PC-9 (cell line): ENCODE data around the gene PHKG2. TPM values are rescaled to one million over a fixed set of nuclear protein-coding genes. Genes with fewer than 3 reads are reported as not detected.
A peak's percentile ranks its signal among the peaks of the same experiment; 100 is the strongest.

Source experiments
- BruUV-seq: library from RNA; stranded (reverse); fragments of 400-500 nt; replicated peaks from 2 replicates; lab custom pipeline; 2021; lab: Mats Ljungman, UMichigan
- CTCF ChIA-PET: fragments of 300-600 bp; sonication (Branson Sonifier 250); formaldehyde crosslinking; loops from one replicate; lab custom pipeline; 2022; ENCODE audit warnings: antibody characterized with exemption; lab: Charles Lee
- POLR2A ChIA-PET: fragments of 300-600 bp; sonication (Branson Sonifier 250); formaldehyde crosslinking; loops from one replicate; lab custom pipeline; 2022; ENCODE audit warnings: antibody characterized with exemption; ENCODE audit not compliant: unreplicated experiment; lab: Charles Lee
- DNase-seq, 2 experiments: peaks; one replicate each; pipeline versions ENCODE4 v3.0.0 to v3.0.0-alpha.2; 2015 to 2022; ENCODE audit warnings: mixed read lengths in 1 of 2
- H2AFZ ChIP-seq: fragments of 200-600 bp; sonication (generic); 2 replicates; pipeline ENCODE4 v1.8.1; 2017; ENCODE audit warnings: antibody characterized with exemption
- H3F3A ChIP-seq: fragments of 200-600 bp; sonication (generic); 2 replicates; pipeline ENCODE4 v1.8.1; 2017; ENCODE audit warnings: antibody characterized with exemption, mild to moderate bottlenecking, low read depth; ENCODE audit not compliant: insufficient read depth
- H3K27ac ChIP-seq: fragments of 200-600 bp; sonication (generic); 2 replicates; pipeline ENCODE4 v1.6.1; 2016; ENCODE audit warnings: mixed run types
- H3K27me3 ChIP-seq: fragments of 200-600 bp; sonication (generic); 2 replicates; pipeline ENCODE4 v1.6.1; 2016; ENCODE audit warnings: low read depth, mixed run types; ENCODE audit not compliant: insufficient read depth
- H3K36me3 ChIP-seq: fragments of 200-600 bp; sonication (generic); 2 replicates; pipeline ENCODE4 v1.6.1; 2016; ENCODE audit warnings: low read depth, mixed run types
- H3K4me1 ChIP-seq: fragments of 200-600 bp; sonication (generic); replicated peaks from 2 replicates; pipeline ENCODE4 v1.6.1; 2016; ENCODE audit warnings: mixed run types; ENCODE audit not compliant: insufficient read depth
- H3K4me2 ChIP-seq: fragments of 200-600 bp; sonication (generic); 2 replicates; pipeline ENCODE4 v1.6.1; 2017; ENCODE audit warnings: mixed run types
- H3K4me3 ChIP-seq: fragments of 200-600 bp; sonication (generic); 2 replicates; pipeline ENCODE4 v1.6.1; 2016; ENCODE audit warnings: mixed run types
- H3K79me2 ChIP-seq: fragments of 200-600 bp; sonication (generic); 2 replicates; pipeline ENCODE4 v1.6.1; 2017; ENCODE audit warnings: low read depth, mixed run types
- H3K9me2 ChIP-seq: fragments of 200-600 bp; sonication (generic); 2 replicates; pipeline ENCODE4 v1.8.1; 2017; ENCODE audit warnings: mild to moderate bottlenecking; ENCODE audit not compliant: insufficient read depth
- H3K9me3 ChIP-seq: fragments of 200-600 bp; sonication (generic); 2 replicates; pipeline ENCODE4 v1.8.1; 2016; ENCODE audit warnings: low read depth; ENCODE audit not compliant: insufficient read depth
- H4K20me1 ChIP-seq: fragments of 200-600 bp; sonication (generic); 2 replicates; pipeline ENCODE4 v1.8.1; 2017; ENCODE audit not compliant: insufficient read depth
- CTCF ChIP-seq: fragments of 200-600 bp; sonication (generic); conservative IDR thresholded peaks from 2 replicates; pipeline ENCODE4 v1.6.1; 2017; ENCODE audit warnings: mixed run types, antibody characterized with exemption, mild to moderate bottlenecking, moderate library complexity
- EZH2 ChIP-seq: fragments of 200-600 bp; sonication (generic); IDR thresholded peaks from 2 replicates; pipeline ENCODE4 v1.8.0; 2017; ENCODE audit warnings: antibody characterized with exemption, low read depth
- intact Hi-C: fragments of 100-400 bp; cut with micrococcal nuclease; formaldehyde crosslinking; loops from one replicate; pipeline ENCODE4 v1.10.0; 2022; ENCODE audit not compliant: unreplicated experiment
- total RNA-seq: library from RNA; stranded (reverse); gene quantifications from 2 replicates; pipeline ENCODE4 v1.2.3, GENCODE V29; 2021

Gene PHKG2
- total RNA-seq, 1 experiment from 2014 or later, result 66.1 TPM

DNA sequence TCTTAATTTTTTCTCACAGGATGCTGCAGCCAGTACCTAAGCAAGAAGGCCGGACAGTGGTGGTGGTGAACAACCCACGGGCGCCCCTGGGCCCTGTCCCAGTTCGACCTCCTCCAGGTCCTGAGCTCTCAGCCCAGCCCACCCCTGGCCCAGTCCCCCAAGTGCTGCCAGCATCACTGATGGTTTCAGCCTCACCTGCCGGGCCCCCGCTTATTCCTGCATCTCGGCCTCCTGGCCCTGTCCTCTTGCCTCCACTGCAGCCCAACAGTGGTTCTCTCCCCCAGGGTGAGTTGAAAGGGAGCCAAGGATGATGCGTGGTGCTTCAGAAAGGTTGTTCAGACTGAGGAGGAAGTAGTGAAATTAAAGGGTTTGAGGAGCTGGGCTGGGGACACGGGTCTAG lies 27.5 kb upstream of the PHKG2 start:
- Histone ChIP-seq H3K9me3 (no peaks in the 10 kb centered on the region), H3K9me2 (no peaks in the 10 kb centered on the region), H3K36me3 (peaks cover 63% of the 10 kb centered on the region), H4K20me1 (peaks cover 50% of the 10 kb centered on the region), H3K4me1 (0 out of 2 replicates have a peak, but pooled peaks cover 5% of the 10 kb centered on the region), H3K4me3 (no peak overlapping the region), H3F3A (peaks cover 23% of the 10 kb centered on the region; the same call in 1 of the 2 replicates), H2AFZ (no peak overlapping the region), H3K27ac (no peak overlapping the region), H3K27me3 (no peaks in the 10 kb centered on the region), H3K79me2 (peaks cover 41% of the 10 kb centered on the region), H3K4me2 (no peak overlapping the region)
- intact Hi-C loops, result no loop called here
- BruUV-seq, result no TSS peak
- TF ChIP-seq CTCF (no peak), EZH2 (no peak)
- DNase-seq, result no peak
- ChIA-PET POLR2A (no interaction called here), CTCF (no interaction called here)

- no TSS peak for BruUV-seq
- TF ChIP-seq CTCF (no peak), EZH2 (no peak)
- H4K20me1 ChIP-seq, result peaks cover 49% of the 10 kb centered on the region
- H3K4me2 ChIP-seq, result no peak overlapping the region
- peaks cover 39% of the 10 kb centered on the region for H3K79me2 ChIP-seq
- H3K9me3 ChIP-seq, result no peaks in the 10 kb centered on the region
- no peaks in the 10 kb centered on the region for H3K27me3 ChIP-seq
- H3K27ac ChIP-seq, result no peak overlapping the region
- H3K36me3 ChIP-seq, result peaks cover 63% of the 10 kb centered on the region
- H3K4me3 ChIP-seq, result no peak overlapping the region
- ChIA-PET CTCF (no interaction called here), POLR2A (no interaction called here)
- H3F3A ChIP-seq, result peaks cover 26% of the 10 kb centered on the region; the same call in 1 of the 2 replicates
- no peaks in the 10 kb centered on the region for H3K9me2 ChIP-seq
- no peak for DNase-seq
- no peak overlapping the region for H2AFZ ChIP-seq
- 0 out of 2 replicates have a peak, but pooled peaks cover 5% of the 10 kb centered on the region for H3K4me1 ChIP-seq
- intact Hi-C loops, result no loop called here
Observed at GRCh38 chr16:30721167-30721566, 27.1 kb upstream of the PHKG2 start.

- Histone ChIP-seq H3F3A (peaks cover 25% of the 10 kb centered on the region; the same call in 1 of the 2 replicates), H3K27me3 (no peaks in the 10 kb centered on the region), H2AFZ (no peak overlapping the region), H3K27ac (no peak overlapping the region), H3K36me3 (peaks cover 62% of the 10 kb centered on the region), H3K4me2 (no peak overlapping the region), H3K79me2 (peaks cover 35% of the 10 kb centered on the region), H3K4me3 (no peak overlapping the region), H3K9me3 (no peaks in the 10 kb centered on the region), H3K4me1 (0 out of 2 replicates have a peak, but pooled peaks cover 5% of the 10 kb centered on the region), H3K9me2 (no peaks in the 10 kb centered on the region), H4K20me1 (peaks cover 46% of the 10 kb centered on the region; the same call in 1 of the 2 replicates)
- no TSS peak for BruUV-seq
- TF ChIP-seq EZH2, result no peak
- no peak for TF ChIP-seq CTCF
- ChIA-PET CTCF (no interaction called here), POLR2A (no interaction called here)
- DNase-seq, result peak in 1 of 2 experiments; percentile 53
- intact Hi-C loops, result no loop called here
Observed at GRCh38 chr16:30721606-30722005, 26.6 kb upstream of the PHKG2 start.
